ENCODE measurements around the gene MACO1.

MACO1 gene

DNA sequence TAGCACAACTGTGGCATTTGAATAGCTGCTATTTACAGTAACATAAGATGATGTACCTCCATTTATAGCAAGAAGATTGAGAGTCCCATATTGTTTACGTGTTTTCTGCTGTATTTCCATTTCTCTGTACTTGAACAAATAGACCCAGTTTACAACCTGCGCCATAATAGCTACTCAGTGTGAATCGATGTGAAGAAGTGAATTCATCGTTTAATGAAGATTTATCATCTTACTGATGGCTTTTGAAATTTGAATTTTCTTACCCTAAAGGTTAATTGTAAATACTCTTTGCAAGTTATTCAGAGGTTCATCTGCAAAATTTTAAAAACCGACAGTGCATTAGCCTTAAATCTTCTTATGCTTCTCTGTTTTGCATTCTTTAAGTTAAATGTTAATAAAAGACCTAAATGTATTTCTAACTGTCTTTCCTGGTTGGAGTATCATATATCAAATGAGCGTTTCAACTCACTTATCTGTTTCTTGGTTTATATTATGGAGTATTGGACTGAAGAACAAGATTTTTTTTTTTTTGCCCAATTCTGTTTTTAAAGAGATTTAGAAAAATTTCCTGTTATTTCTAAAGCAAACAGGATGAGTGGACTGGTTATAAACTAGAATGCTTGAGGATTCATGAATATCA is 2.2 kb downstream of the MACO1 start:
- TF ChIP-seq, protein P1, sequence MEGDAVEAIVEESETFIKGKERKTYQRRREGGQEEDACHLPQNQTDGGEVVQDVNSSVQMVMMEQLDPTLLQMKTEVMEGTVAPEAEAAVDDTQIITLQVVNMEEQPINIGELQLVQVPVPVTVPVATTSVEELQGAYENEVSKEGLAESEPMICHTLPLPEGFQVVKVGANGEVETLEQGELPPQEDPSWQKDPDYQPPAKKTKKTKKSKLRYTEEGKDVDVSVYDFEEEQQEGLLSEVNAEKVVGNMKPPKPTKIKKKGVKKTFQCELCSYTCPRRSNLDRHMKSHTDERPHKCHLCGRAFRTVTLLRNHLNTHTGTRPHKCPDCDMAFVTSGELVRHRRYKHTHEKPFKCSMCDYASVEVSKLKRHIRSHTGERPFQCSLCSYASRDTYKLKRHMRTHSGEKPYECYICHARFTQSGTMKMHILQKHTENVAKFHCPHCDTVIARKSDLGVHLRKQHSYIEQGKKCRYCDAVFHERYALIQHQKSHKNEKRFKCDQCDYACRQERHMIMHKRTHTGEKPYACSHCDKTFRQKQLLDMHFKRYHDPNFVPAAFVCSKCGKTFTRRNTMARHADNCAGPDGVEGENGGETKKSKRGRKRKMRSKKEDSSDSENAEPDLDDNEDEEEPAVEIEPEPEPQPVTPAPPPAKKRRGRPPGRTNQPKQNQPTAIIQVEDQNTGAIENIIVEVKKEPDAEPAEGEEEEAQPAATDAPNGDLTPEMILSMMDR (IDR thresholded peaks at IDR 0.05; ENCODE audit: extremely low read depth, insufficient read depth, missing control alignments): no peak
- in situ Hi-C loops (cut with MboI; ENCODE audit: low pct_unique_long_range_greater_than_20kb, low sequenced_read_pairs, unreplicated experiment): no loop called here
- no peak for DNase-seq (ENCODE audit: low spot score)

DNA sequence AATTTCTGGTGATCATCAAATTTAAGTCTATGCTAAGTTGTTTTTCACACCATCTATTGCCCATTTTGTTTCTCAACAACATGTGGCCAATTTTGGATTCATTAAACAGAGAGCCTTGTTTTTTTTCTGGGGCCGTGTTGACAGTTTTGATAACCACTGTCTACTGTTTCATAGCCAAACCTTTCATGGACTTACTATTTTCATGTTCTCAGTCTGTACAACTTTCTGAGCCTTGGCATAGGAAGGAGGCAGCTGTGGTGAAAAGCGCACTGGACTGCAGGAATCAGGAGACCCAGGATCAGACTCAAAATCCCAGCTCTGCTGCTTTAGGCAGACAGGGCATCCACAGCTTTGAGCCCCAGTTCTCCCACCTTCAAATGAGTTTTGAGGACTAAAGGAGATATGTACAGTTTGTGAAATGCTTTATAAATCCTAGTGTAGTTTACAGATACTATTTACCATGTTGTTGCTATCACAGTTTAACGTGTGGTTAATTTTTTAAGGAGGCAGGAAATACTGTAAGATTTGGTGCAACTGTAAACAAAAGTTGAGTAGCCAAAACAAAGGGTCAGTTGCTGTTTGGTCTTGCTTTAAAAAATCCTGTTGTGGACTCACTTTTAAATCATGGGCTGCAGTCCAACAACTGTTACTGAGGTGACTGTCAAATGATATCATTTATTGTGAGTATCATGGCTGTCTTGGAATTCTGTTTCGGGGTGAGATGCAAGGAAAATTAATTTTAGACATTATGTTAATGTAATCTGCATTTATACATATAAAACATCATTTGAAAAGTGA is 2.9 kb downstream of the MACO1 start:
- in situ Hi-C loops (cut with MboI; ENCODE audit: low pct_unique_long_range_greater_than_20kb, low sequenced_read_pairs, unreplicated experiment): no loop called here
- no peak for DNase-seq (ENCODE audit: low spot score)
- TF ChIP-seq, protein P1 (IDR thresholded peaks at IDR 0.05; ENCODE audit: extremely low read depth, insufficient read depth, missing control alignments): no peak

DNA sequence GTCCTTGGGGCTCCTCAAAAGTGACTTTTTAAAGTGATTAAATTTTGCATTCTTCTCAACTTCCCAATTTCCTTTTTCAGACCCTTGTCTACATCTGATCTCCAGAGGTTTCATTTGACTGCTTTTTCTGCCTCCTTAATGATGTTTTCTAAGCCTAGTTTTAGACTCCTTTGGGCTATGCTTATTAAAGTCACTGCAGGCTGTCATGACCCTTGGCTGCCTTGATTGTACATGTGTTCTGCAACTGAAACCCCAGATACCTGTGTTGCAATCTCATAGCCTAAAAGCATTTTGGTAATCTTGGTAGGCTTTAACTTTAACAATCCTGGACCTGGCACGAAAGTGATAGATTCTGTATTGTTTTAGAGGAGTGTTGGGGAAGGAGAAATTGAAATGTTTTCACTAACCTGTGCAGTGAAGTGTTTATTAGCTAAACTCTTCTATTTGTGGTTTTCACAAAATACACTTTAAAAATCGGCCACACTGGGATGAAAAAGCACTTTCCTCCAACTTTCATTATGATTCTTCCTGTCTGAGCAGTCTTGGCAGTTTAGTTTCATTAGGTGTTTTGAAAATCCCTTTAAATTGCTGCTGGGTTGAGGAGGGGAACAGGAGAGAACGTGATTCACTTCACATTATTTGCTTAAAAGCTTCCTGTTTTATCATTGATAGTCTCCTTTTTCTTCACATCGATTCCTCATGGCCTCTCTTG is 4.9 kb downstream of the MACO1 start:
- TF ChIP-seq, protein P1 (IDR thresholded peaks at IDR 0.05; ENCODE audit: extremely low read depth, insufficient read depth, missing control alignments): no peak
- in situ Hi-C loops (cut with MboI; ENCODE audit: low pct_unique_long_range_greater_than_20kb, low sequenced_read_pairs, unreplicated experiment): no loop called here
- peak; percentile 22 for DNase-seq (ENCODE audit: low spot score)

DNA sequence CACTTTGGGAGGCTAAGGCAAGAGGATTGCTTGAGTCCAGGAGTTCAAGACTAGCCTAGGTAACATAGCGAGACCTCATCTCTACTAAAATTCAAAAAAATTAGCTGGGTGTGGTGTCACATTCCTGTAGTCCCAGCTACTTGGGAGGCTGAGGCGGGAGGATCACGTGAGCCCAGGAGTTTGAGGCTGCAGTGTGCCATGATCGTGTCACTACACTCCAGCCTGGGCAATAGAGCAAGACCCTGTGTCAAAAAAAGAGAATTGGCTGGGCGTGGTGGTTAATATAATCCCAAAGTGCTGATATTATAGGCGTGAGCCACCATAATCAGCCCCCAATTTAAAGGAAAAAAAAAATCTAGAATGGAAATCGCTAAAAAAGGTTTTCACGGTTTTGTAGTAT is 7.0 kb downstream of the MACO1 start:
- TF ChIP-seq, protein P1 (IDR thresholded peaks at IDR 0.05; ENCODE audit: extremely low read depth, insufficient read depth, missing control alignments): no peak
- in situ Hi-C loops (cut with MboI; ENCODE audit: low pct_unique_long_range_greater_than_20kb, low sequenced_read_pairs, unreplicated experiment): no loop called here
- no peak for DNase-seq (ENCODE audit: low spot score)

DNA sequence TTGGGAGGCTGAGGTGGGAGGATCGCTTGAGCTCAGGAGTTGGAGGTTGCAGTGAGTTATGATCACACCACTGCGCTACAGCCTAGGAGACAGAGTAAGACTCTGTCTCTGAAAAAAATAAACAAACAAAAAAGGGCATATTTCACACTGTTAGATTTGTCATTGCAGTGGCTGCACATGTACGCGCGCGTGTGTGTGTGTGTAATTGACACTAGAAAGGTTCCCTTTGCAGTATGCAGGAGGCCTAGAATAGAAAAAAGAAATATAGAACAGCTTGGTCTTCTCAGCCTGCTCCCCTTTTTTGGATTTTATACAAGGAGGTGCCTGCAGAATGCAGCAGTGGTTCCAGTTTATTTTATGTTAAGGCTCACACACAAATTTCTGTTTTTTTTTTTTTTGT is 8.6 kb downstream of the MACO1 start:
- in situ Hi-C loops (cut with MboI; ENCODE audit: low pct_unique_long_range_greater_than_20kb, low sequenced_read_pairs, unreplicated experiment): no loop called here
- DNase-seq (ENCODE audit: low spot score): no peak
- TF ChIP-seq, protein P1 (IDR thresholded peaks at IDR 0.05; ENCODE audit: extremely low read depth, insufficient read depth, missing control alignments): no peak

DNA sequence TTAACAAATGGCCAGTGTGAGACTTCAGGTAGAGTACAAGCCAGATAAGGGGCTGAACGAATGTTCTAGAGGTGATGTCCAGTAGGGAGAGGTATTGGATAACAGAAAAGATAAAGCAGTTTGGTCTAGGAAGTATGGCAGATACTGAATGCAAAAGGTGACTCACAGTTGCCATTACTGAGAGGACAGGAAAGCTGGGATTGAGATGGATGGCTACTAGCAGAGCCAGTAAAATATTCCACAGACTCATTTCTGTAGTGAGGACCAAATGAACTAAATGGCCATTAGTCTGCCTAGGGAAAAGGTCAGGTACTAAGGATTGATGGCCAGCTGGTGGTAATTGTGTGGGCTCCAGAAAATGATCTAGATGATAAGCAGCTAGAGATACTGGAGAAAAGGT is 11.5 kb downstream of the MACO1 start:
- in situ Hi-C loops (cut with MboI; ENCODE audit: low pct_unique_long_range_greater_than_20kb, low sequenced_read_pairs, unreplicated experiment): no loop called here
- DNase-seq (ENCODE audit: low spot score): no peak
- TF ChIP-seq, protein P1 (IDR thresholded peaks at IDR 0.05; ENCODE audit: extremely low read depth, insufficient read depth, missing control alignments): no peak

Data from GM13977 (cell line).